ENCODE data around the gene DUSP7.
A peak's percentile ranks its signal among the peaks of the same experiment; 100 is the strongest.

Gene DUSP7

GRCh38 chr3:52072020-52072419 is 15.6 kb upstream of the DUSP7 start:
- no peak for DNase-seq
- Histone ChIP-seq H3K23ac (ENCODE audit: low read length in 2 of 2) (no peak overlapping the region), H4K8ac (ENCODE audit: low read length) (no peak overlapping the region), H3K36me3 (ENCODE audit: control insufficient read depth in 1 of 2, insufficient read depth in 2 of 2, low read depth in 1 of 2, low read length in 2 of 2) (peaks cover 0 to 12% of the 10 kb centered on the region in 2 experiments), H3K4me3 (ENCODE audit: insufficient read depth in 1 of 2, low read depth in 1 of 2, low read length in 2 of 2) (no peak overlapping the region), H3K79me1 (replicated peaks; ENCODE audit: low read length, poor library complexity, severe bottlenecking) (no peaks in the 10 kb centered on the region), H2AFZ (ENCODE audit: low read depth, low read length) (no peak overlapping the region), H4K91ac (ENCODE audit: low read length) (no peak overlapping the region), H2AK5ac (ENCODE audit: low read length, severe bottlenecking) (no peak overlapping the region), H2BK5ac (ENCODE audit: low read depth, low read length, poor library complexity, severe bottlenecking) (no peak overlapping the region), H2BK15ac (ENCODE audit: low read depth, poor library complexity, severe bottlenecking) (no peak overlapping the region), H3K4me2 (ENCODE audit: low read length, poor library complexity, severe bottlenecking) (no peak overlapping the region), H2BK12ac (ENCODE audit: low read length in 2 of 2) (no peak overlapping the region), H3K14ac (ENCODE audit: low read length in 2 of 2) (no peak overlapping the region), H3K4ac (ENCODE audit: low read depth in 1 of 2, low read length in 2 of 2) (no peak overlapping the region), H3K4me1 (ENCODE audit: control insufficient read depth, insufficient read depth, low read depth, low read length) (peaks cover 20% of the 10 kb centered on the region), H3K9me3 (ENCODE audit: control insufficient read depth, low read length) (no peaks in the 10 kb centered on the region), H3K27me3 (ENCODE audit: control insufficient read depth in 1 of 2, insufficient read depth in 1 of 2, low read length in 2 of 2) (no peaks in the 10 kb centered on the region), H3K27ac (ENCODE audit: low read length, poor library complexity, severe bottlenecking) (no peak overlapping the region), H3K18ac (ENCODE audit: low read depth in 1 of 2, low read length in 2 of 2) (no peak overlapping the region), H3K9ac (ENCODE audit: low read length) (no peak overlapping the region), H2BK120ac (ENCODE audit: low read depth, low read length) (no peak overlapping the region)
- WGBS = 94% methylated on average over 4 of the region's 5 CpGs

- no peak for DNase-seq
- 90% methylated on average over 22 of the region's 22 CpGs for WGBS
These were observed 14.6 kb upstream of the DUSP7 start for GRCh38 chr3:52070724-52071621.

GRCh38 chr3:52069855-52070254 is 13.5 kb upstream of the DUSP7 start:
- H2BK120ac ChIP-seq (ENCODE audit: low read depth, low read length) = no peak overlapping the region
- no peak overlapping the region for H3K14ac ChIP-seq (ENCODE audit: low read length in 2 of 2)
- no peak for DNase-seq
- 92% methylated on average over 4 of the region's 4 CpGs for WGBS
- H3K9ac ChIP-seq (ENCODE audit: low read length) = no peak overlapping the region
- no peak overlapping the region for H2AK5ac ChIP-seq (ENCODE audit: low read length, severe bottlenecking)
- no peaks in the 10 kb centered on the region for H3K9me3 ChIP-seq (ENCODE audit: control insufficient read depth, low read length)
- H3K27me3 ChIP-seq (ENCODE audit: control insufficient read depth in 1 of 2, insufficient read depth in 1 of 2, low read length in 2 of 2) = no peaks in the 10 kb centered on the region
- H3K23ac ChIP-seq (ENCODE audit: low read length in 2 of 2) = no peak overlapping the region
- H2BK12ac ChIP-seq (ENCODE audit: low read length in 2 of 2) = no peak overlapping the region
- no peak overlapping the region for H3K4ac ChIP-seq (ENCODE audit: low read depth in 1 of 2, low read length in 2 of 2)
- no peak overlapping the region for H2BK15ac ChIP-seq (ENCODE audit: low read depth, poor library complexity, severe bottlenecking)
- no peak overlapping the region for H4K91ac ChIP-seq (ENCODE audit: low read length)
- H2BK5ac ChIP-seq (ENCODE audit: low read depth, low read length, poor library complexity, severe bottlenecking) = no peak overlapping the region
- no peak overlapping the region for H3K4me2 ChIP-seq (ENCODE audit: low read length, poor library complexity, severe bottlenecking)
- H2AFZ ChIP-seq (ENCODE audit: low read depth, low read length) = no peak overlapping the region
- H3K36me3 ChIP-seq (ENCODE audit: control insufficient read depth in 1 of 2, insufficient read depth in 2 of 2, low read depth in 1 of 2, low read length in 2 of 2) = peaks cover 0 to 9% of the 10 kb centered on the region in 2 experiments
- peak overlapping the region; percentile 35 for H4K8ac ChIP-seq (ENCODE audit: low read length)
- no peaks in the 10 kb centered on the region for H3K79me1 ChIP-seq (replicated peaks; ENCODE audit: low read length, poor library complexity, severe bottlenecking)
- H3K4me1 ChIP-seq (ENCODE audit: control insufficient read depth, insufficient read depth, low read depth, low read length) = peaks cover 20% of the 10 kb centered on the region
- H3K18ac ChIP-seq (ENCODE audit: low read depth in 1 of 2, low read length in 2 of 2) = no peak overlapping the region
- no peak overlapping the region for H3K4me3 ChIP-seq (ENCODE audit: insufficient read depth in 1 of 2, low read depth in 1 of 2, low read length in 2 of 2)
- no peak overlapping the region for H3K27ac ChIP-seq (ENCODE audit: low read length, poor library complexity, severe bottlenecking)

More at GRCh38 chr3:52070724-52071621, 14.6 kb upstream of the DUSP7 start:
- Histone ChIP-seq H4K91ac (ENCODE audit: low read length) (no peak overlapping the region), H2AK5ac (ENCODE audit: low read length, severe bottlenecking) (no peak overlapping the region), H3K4ac (ENCODE audit: low read depth in 1 of 2, low read length in 2 of 2) (no peak overlapping the region), H2BK12ac (ENCODE audit: low read length in 2 of 2) (no peak overlapping the region), H3K4me2 (ENCODE audit: low read length, poor library complexity, severe bottlenecking) (no peak overlapping the region), H3K23ac (ENCODE audit: low read length in 2 of 2) (no peak overlapping the region), H2BK5ac (ENCODE audit: low read depth, low read length, poor library complexity, severe bottlenecking) (no peak overlapping the region), H3K9me3 (ENCODE audit: control insufficient read depth, low read length) (no peaks in the 10 kb centered on the region), H3K18ac (ENCODE audit: low read depth in 1 of 2, low read length in 2 of 2) (no peak overlapping the region), H4K8ac (ENCODE audit: low read length) (no peak overlapping the region), H3K9ac (ENCODE audit: low read length) (no peak overlapping the region), H2BK15ac (ENCODE audit: low read depth, poor library complexity, severe bottlenecking) (no peak overlapping the region), H3K27ac (ENCODE audit: low read length, poor library complexity, severe bottlenecking) (no peak overlapping the region), H3K4me3 (ENCODE audit: insufficient read depth in 1 of 2, low read depth in 1 of 2, low read length in 2 of 2) (no peak overlapping the region), H3K36me3 (ENCODE audit: control insufficient read depth in 1 of 2, insufficient read depth in 2 of 2, low read depth in 1 of 2, low read length in 2 of 2) (peaks cover 0 to 9% of the 10 kb centered on the region in 2 experiments), H2BK120ac (ENCODE audit: low read depth, low read length) (no peak overlapping the region), H2AFZ (ENCODE audit: low read depth, low read length) (no peak overlapping the region), H3K4me1 (ENCODE audit: control insufficient read depth, insufficient read depth, low read depth, low read length) (peaks cover 20% of the 10 kb centered on the region), H3K79me1 (replicated peaks; ENCODE audit: low read length, poor library complexity, severe bottlenecking) (no peaks in the 10 kb centered on the region), H3K14ac (ENCODE audit: low read length in 2 of 2) (peak overlapping the region in 1 of 2 experiments; percentile 80), H3K27me3 (ENCODE audit: control insufficient read depth in 1 of 2, insufficient read depth in 1 of 2, low read length in 2 of 2) (no peaks in the 10 kb centered on the region)

- Histone ChIP-seq H3K9me3 (ENCODE audit: control insufficient read depth, low read length) (no peaks in the 10 kb centered on the region), H3K4ac (ENCODE audit: low read depth in 1 of 2, low read length in 2 of 2) (no peak overlapping the region), H3K36me3 (ENCODE audit: control insufficient read depth in 1 of 2, insufficient read depth in 2 of 2, low read depth in 1 of 2, low read length in 2 of 2) (peaks cover 0 to 7% of the 10 kb centered on the region in 2 experiments), H3K23ac (ENCODE audit: low read length in 2 of 2) (no peak overlapping the region), H3K18ac (ENCODE audit: low read depth in 1 of 2, low read length in 2 of 2) (no peak overlapping the region), H3K79me1 (replicated peaks; ENCODE audit: low read length, poor library complexity, severe bottlenecking) (no peaks in the 10 kb centered on the region), H3K27me3 (ENCODE audit: control insufficient read depth in 1 of 2, insufficient read depth in 1 of 2, low read length in 2 of 2) (no peaks in the 10 kb centered on the region), H3K27ac (ENCODE audit: low read length, poor library complexity, severe bottlenecking) (no peak overlapping the region), H2BK5ac (ENCODE audit: low read depth, low read length, poor library complexity, severe bottlenecking) (no peak overlapping the region), H2AK5ac (ENCODE audit: low read length, severe bottlenecking) (no peak overlapping the region), H2AFZ (ENCODE audit: low read depth, low read length) (no peak overlapping the region), H2BK12ac (ENCODE audit: low read length in 2 of 2) (no peak overlapping the region), H3K4me2 (ENCODE audit: low read length, poor library complexity, severe bottlenecking) (no peak overlapping the region), H3K4me1 (ENCODE audit: control insufficient read depth, insufficient read depth, low read depth, low read length) (peaks cover 20% of the 10 kb centered on the region), H3K14ac (ENCODE audit: low read length in 2 of 2) (no peak overlapping the region), H4K8ac (ENCODE audit: low read length) (no peak overlapping the region), H2BK120ac (ENCODE audit: low read depth, low read length) (no peak overlapping the region), H2BK15ac (ENCODE audit: low read depth, poor library complexity, severe bottlenecking) (no peak overlapping the region), H3K9ac (ENCODE audit: low read length) (no peak overlapping the region), H3K4me3 (ENCODE audit: insufficient read depth in 1 of 2, low read depth in 1 of 2, low read length in 2 of 2) (no peak overlapping the region), H4K91ac (ENCODE audit: low read length) (no peak overlapping the region)
- no peak for DNase-seq
- WGBS = 97% methylated on average over 5 of the region's 5 CpGs
These were observed 12.8 kb upstream of the DUSP7 start for GRCh38 chr3:52069135-52069534.

Measured in mesenchymal stem cell (in vitro differentiated cells and primary cell).